GM23248 (cell line): ENCODE results near the gene UROC1.

ENCODE experiments used
- EZH2 ChIP-seq: fragments of 200-600 bp; sonication (generic); IDR thresholded peaks from 2 replicates; pipeline ENCODE4 v1.6.1; 2018; ENCODE audit warnings: antibody characterized with exemption, mild to moderate bottlenecking; ENCODE audit not compliant: insufficient read depth, poor library complexity, severe bottlenecking
- EZH2phosphoT487 ChIP-seq: fragments of 200-600 bp; sonication (generic); IDR thresholded peaks from 2 replicates; pipeline ENCODE4 v1.6.1; 2018; ENCODE audit warnings: antibody characterized with exemption, moderate library complexity, mild to moderate bottlenecking, low read depth; ENCODE audit not compliant: insufficient read depth

- TF ChIP-seq EZH2, result no peak
- TF ChIP-seq EZH2phosphoT487, result no peak
Observed at GRCh38 chr3:126459111-126459762, 58.3 kb downstream of the UROC1 start.
